Ovary (tissue), 9 donors: ENCODE results near the gene GLT1D1. TPM values are rescaled to one million over a fixed set of nuclear protein-coding genes. Genes with fewer than 3 reads are reported as not detected.

Experiments
- DNase-seq, 5 donors: peaks; one replicate each; pipeline ENCODE4 v3.0.0-alpha.2; 2019 to 2020
- H3K27ac ChIP-seq, 2 donors: fragments of 200-600 bp; one replicate each; pipeline versions ENCODE4 v1.5.1 to v1.8.0; 2019 to 2022
- H3K27me3 ChIP-seq: fragments of 200-600 bp; one replicate; pipeline ENCODE4 v1.8.0; 2022
- H3K36me3 ChIP-seq: fragments of 200-600 bp; sonication (generic); one replicate; pipeline ENCODE4 v1.5.1; 2019
- H3K4me1 ChIP-seq: one replicate; pipeline ENCODE4 v1.8.1; 2013; ENCODE audit warnings: mild to moderate bottlenecking, moderate library complexity; ENCODE audit not compliant: insufficient read depth
- H3K4me3 ChIP-seq: fragments of 200-600 bp; sonication (generic); one replicate; pipeline ENCODE4 v1.5.1; 2017
- H3K9me3 ChIP-seq, 2 donors: fragments of 200-600 bp in 1 of 2; sonication (generic) in 1 of 2; one replicate each; pipeline versions ENCODE4 v1.5.1 to v1.8.1; 2013 to 2019; ENCODE audit warnings: mild to moderate bottlenecking in 1 of 2, moderate library complexity in 1 of 2
- CTCF ChIP-seq, 3 donors: fragments of 450-650 bp in 2 of 3; fragments of 200-600 bp in 1 of 3; IDR thresholded peaks; one replicate each; pipeline versions ENCODE4 v1.5.1 to v1.8.0; 2016 to 2022; ENCODE audit warnings: antibody characterized with exemption in 3 of 3, mild to moderate bottlenecking in 1 of 3
- EP300 ChIP-seq: sonication (generic); formaldehyde crosslinking; IDR thresholded peaks from one replicate; pipeline ENCODE4 v1.6.1; 2017; ENCODE audit warnings: antibody characterized with exemption
- POLR2A ChIP-seq: fragments of 450-650 bp; IDR thresholded peaks from one replicate; pipeline ENCODE4 v1.6.1; 2017; ENCODE audit warnings: antibody characterized with exemption, mild to moderate bottlenecking, moderate library complexity
- WGBS, 3 donors: extraction: QIAGEN DNeasy Blood & Tissue Kit in 1 of 3; methylation state at CpG; one replicate each; pipeline versions ENCODE4 v1.1.5 to v1.1.7; 2013 to 2017; 5-methylcytosine and 5-hydroxymethylcytosine counted together
- intact Hi-C, 4 donors: fragments of 100-400 bp; cut with DNase I; formaldehyde crosslinking; loops; one replicate each; pipeline versions ENCODE4 v1.11.0 to v1.15.1; 2022 to 2023
- polyA plus RNA-seq, 2 donors: library from polyadenylated mRNA; stranded (reverse); fragments of 200-250 nt in 1 of 2; fragments of 350-450 nt in 1 of 2; fragmentation: Illumina TruSeq in 1 of 2; extraction: RNeasy Lipid Tissue Mini Kit (QIAGEN cat#74804) in 1 of 2; gene quantifications; one replicate each; pipeline ENCODE4 v1.2.3, GENCODE V29; 2013 to 2014
- total RNA-seq, 7 donors: library from RNA; depleted of rRNA in 2 of 7; stranded (reverse); fragments of >200 nt in 2 of 7; fragmentation: NEBNext Ultra II Directional in 3 of 7; extraction: Animal tissue kit (Norgen Biotek cat#: 25700) in 3 of 7; gene quantifications; one replicate each; pipeline versions ENCODE4 v1.1.0 to v1.2.4, GENCODE V29; 2016 to 2023
- donor health status: DM: no; HTN: no; CAD: no; lungs with moderate emphysema.
- donor health status: DM: no; HTN: no; CAD: no.
- donor health status: Bipolar disorder and iron deficiency.
- donor health status: DM: yes; HTN: yes; CAD: no.
- donor health status: DM: no; HTN: no; CAD: no.
- donor health status: DM: yes; HTN: yes; CAD: no.

The GLT1D1 gene
- total and polyA plus RNA-seq, 9 donors, result 0.12 to 0.61 (median 0.24) TPM; not detected in 1

GRCh38 chr12:128951448-128951847 lies 98.2 kb downstream of the GLT1D1 start:
- intact Hi-C loops, result no loop called here
- Histone ChIP-seq H3K9me3 (no peaks in the 10 kb centered on the region), H3K27ac (no peak overlapping the region), H3K36me3 (no peaks in the 10 kb centered on the region), H3K27me3 (no peaks in the 10 kb centered on the region), H3K4me3 (no peak overlapping the region), H3K4me1 (no peaks in the 10 kb centered on the region)
- 76 to 83% (median 81%) methylated on average over 13 of the region's 13 CpGs for WGBS, 3 donors
- no peak for DNase-seq
- TF ChIP-seq EP300 (no peak), POLR2A (no peak), CTCF (IDR thresholded peaks at IDR 0.05) (no peak)

- intact Hi-C loops, result no loop called here
- no peaks in the 10 kb centered on the region for H3K9me3 ChIP-seq
- H3K36me3 ChIP-seq, result no peaks in the 10 kb centered on the region
- TF ChIP-seq CTCF (IDR thresholded peaks at IDR 0.05) (no peak), EP300 (no peak)
- no peak for DNase-seq
- no peak overlapping the region for H3K4me3 ChIP-seq
- H3K27me3 ChIP-seq, result no peaks in the 10 kb centered on the region
- no peaks in the 10 kb centered on the region for H3K4me1 ChIP-seq
- H3K27ac ChIP-seq, result no peak overlapping the region
- 38 to 65% (median 45%) methylated on average over 7 of the region's 7 CpGs for WGBS, 3 donors
Measured at GRCh38 chr12:128956755-128957154, 103.5 kb downstream of the GLT1D1 start.

GRCh38 chr12:128959901-128960300 lies 106.6 kb downstream of the GLT1D1 start:
- H3K4me3 ChIP-seq, result no peak overlapping the region
- no peak overlapping the region for H3K27ac ChIP-seq
- no peaks in the 10 kb centered on the region for H3K36me3 ChIP-seq
- H3K4me1 ChIP-seq, result no peaks in the 10 kb centered on the region
- intact Hi-C loops, result no loop called here
- no peaks in the 10 kb centered on the region for H3K27me3 ChIP-seq
- no peak for TF ChIP-seq CTCF (IDR thresholded peaks at IDR 0.05)
- no peak for TF ChIP-seq EP300
- TF ChIP-seq POLR2A, result no peak
- WGBS, 3 donors, result 54 to 66% (median 63%) methylated on average over 16 of the region's 16 CpGs
- H3K9me3 ChIP-seq, result no peaks in the 10 kb centered on the region
- DNase-seq, result no peak

- no peak for DNase-seq
- TF ChIP-seq CTCF (IDR thresholded peaks at IDR 0.05), result no peak
- no peaks in the 10 kb centered on the region for H3K9me3 ChIP-seq
- no peaks in the 10 kb centered on the region for H3K27me3 ChIP-seq
- intact Hi-C loops, result no loop called here
- H3K4me1 ChIP-seq, result no peaks in the 10 kb centered on the region
- H3K27ac ChIP-seq, result no peak overlapping the region
- 67 to 76% (median 70%) methylated on average over 8 of the region's 8 CpGs for WGBS, 3 donors
- H3K36me3 ChIP-seq, result no peaks in the 10 kb centered on the region
- no peak overlapping the region for H3K4me3 ChIP-seq
Measured at GRCh38 chr12:128961308-128961902, 108.1 kb downstream of the GLT1D1 start.
